ENCODE measurements around the gene CLRN1. TPM values are rescaled to one million over a fixed set of nuclear protein-coding genes. Genes with fewer than 3 reads are reported as not detected.

Gene CLRN1
- total and polyA plus RNA-seq, 2 of the 13 experiments (the other 11 are each of a cell fraction or from before 2014, with no cell fraction given) = not detected

DNA sequence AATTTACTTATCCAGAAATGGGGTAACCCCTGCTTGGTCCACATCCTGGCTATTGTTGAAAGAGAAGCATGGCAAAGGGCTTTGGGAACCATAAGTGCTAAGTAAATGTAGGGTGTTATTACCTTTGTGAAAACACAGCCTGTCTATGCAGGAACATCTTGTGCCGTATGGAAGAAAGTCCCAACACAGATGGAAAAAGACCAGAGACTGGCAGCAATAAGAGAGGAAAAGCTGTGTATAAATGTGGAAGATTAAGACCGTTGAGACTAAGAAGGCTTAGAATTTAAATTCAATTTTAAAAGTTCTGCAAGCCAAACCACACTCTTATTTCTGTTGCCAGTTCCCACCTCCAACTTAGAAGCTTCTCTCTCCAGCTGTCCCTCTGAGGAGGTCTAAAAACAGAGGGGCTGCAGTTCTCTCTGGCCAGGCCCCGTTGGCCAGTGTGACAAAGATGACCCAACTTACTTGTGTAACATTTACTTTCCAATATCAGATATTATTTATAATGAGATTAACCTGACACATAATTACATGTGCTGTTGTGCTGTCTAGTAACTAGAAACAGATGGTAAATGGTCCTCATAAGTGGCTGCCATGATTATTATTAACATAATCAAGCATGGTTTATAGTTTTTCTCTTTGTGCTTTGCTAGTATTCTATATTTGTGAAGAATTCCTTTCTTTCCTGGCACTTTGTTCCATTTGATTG is 74.3 kb downstream of the CLRN1 start:
- ChIA-PET CTCF (ENCODE audit: low intra/inter-chr PET ratio, low total read pairs) (no interaction called here), POLR2A (no interaction called here)
- no peak overlapping the region for H3K27ac ChIP-seq (ENCODE audit: extremely low read length, insufficient read depth, low read length)
- no peak for TF ChIP-seq ZNF33B (CRISPR knock-in tag; IDR thresholded peaks at IDR 0.05)
- TF ChIP-seq ZNF549 (CRISPR knock-in tag; IDR thresholded peaks at IDR 0.05) = no peak
- no peak for TF ChIP-seq NPAS2 (CRISPR knock-in tag; IDR thresholded peaks at IDR 0.05; ENCODE audit: borderline replicate concordance)
- TF ChIP-seq ZNF30 (CRISPR knock-in tag; IDR thresholded peaks at IDR 0.05) = no peak
- TF ChIP-seq ZNF605 (CRISPR knock-in tag; IDR thresholded peaks at IDR 0.05) = no peak
- TF ChIP-seq SETDB1 (CRISPR knock-in tag; IDR thresholded peaks at IDR 0.05; ENCODE audit: borderline replicate concordance) = no peak
- no peak for TF ChIP-seq MXD4 (CRISPR knock-in tag; IDR thresholded peaks at IDR 0.05)
- no peak for TF ChIP-seq SOX13 (IDR thresholded peaks at IDR 0.05)
- no peak for TF ChIP-seq SOX13 (CRISPR knock-in tag; conservative IDR thresholded peaks at IDR 0.05 in 1 of 2, IDR thresholded peaks at IDR 0.05 in 1 of 2)
- TF ChIP-seq PTBP1 (IDR thresholded peaks at IDR 0.05; ENCODE audit: low read depth, low read length, poor library complexity, severe bottlenecking) = no peak
- TF ChIP-seq NFIB (CRISPR knock-in tag; IDR thresholded peaks at IDR 0.05; ENCODE audit: borderline replicate concordance) = no peak
- no peak for TF ChIP-seq ZNF564 (CRISPR knock-in tag; IDR thresholded peaks at IDR 0.05)
- no peak for TF ChIP-seq FOXA3 (CRISPR knock-in tag; IDR thresholded peaks at IDR 0.05)
- H3K9ac ChIP-seq (ENCODE audit: insufficient read depth, low read depth, low read length) = no peak overlapping the region
- BruUV-seq (replicated peaks) = no TSS peak
- no peaks in the 10 kb centered on the region for H4K20me1 ChIP-seq (ENCODE audit: insufficient read depth, low read length)
- FAIRE-seq = no peak
- DNase-seq (ENCODE audit: low spot score) = no peak
- H3K4me1 ChIP-seq (ENCODE audit: insufficient read depth, low read length) = peaks cover 3% of the 10 kb centered on the region; the same call in 1 of the 2 replicates
- no peak overlapping the region for H3K4me2 ChIP-seq (ENCODE audit: low read depth, low read length)
- no peaks in the 10 kb centered on the region for H3K36me3 ChIP-seq (replicated peaks in 1 of 2; ENCODE audit: control insufficient read depth in 1 of 2, insufficient read depth in 2 of 2, low read length in 2 of 2)
- intact Hi-C loops (cut with micrococcal nuclease; ENCODE audit: unreplicated experiment) (no loop called here), in situ Hi-C loops (cut with HindIII; ENCODE audit: extremely low pct_ligation_motif_present, low pct_unique_long_range_greater_than_20kb) (no loop called here)
- peaks cover 0 to 6% of the 10 kb centered on the region in 2 experiments; a peak in 3 of 5 replicates for H3K27me3 ChIP-seq (ENCODE audit: control insufficient read depth in 1 of 2, insufficient read depth in 2 of 2, low read length in 2 of 2)
- no peak overlapping the region for H3K4me3 ChIP-seq (replicated peaks in 1 of 3; ENCODE audit: insufficient read depth in 1 of 3, low read depth in 2 of 3, low read length in 3 of 3)
- no peaks in the 10 kb centered on the region for H3K79me2 ChIP-seq (ENCODE audit: insufficient read depth, low read length)
- ATAC-seq = no peak
- H2AFZ ChIP-seq (ENCODE audit: low read length) = no peak overlapping the region
- 18% methylated on average over 3 of the region's 3 CpGs for WGBS (ENCODE audit: low lambda C conversion rate)
- no peaks in the 10 kb centered on the region for H3K9me3 ChIP-seq (ENCODE audit: low read length)

Data from HepG2 (cell line).